ENCODE results near the gene MFSD2B. TPM values are rescaled to one million over a fixed set of nuclear protein-coding genes. Genes with fewer than 3 reads are reported as not detected.

MFSD2B gene
- polyA plus RNA-seq: under 1 TPM in 1 of 3 donors, not detected in 2; 0.42 TPM

DNA sequence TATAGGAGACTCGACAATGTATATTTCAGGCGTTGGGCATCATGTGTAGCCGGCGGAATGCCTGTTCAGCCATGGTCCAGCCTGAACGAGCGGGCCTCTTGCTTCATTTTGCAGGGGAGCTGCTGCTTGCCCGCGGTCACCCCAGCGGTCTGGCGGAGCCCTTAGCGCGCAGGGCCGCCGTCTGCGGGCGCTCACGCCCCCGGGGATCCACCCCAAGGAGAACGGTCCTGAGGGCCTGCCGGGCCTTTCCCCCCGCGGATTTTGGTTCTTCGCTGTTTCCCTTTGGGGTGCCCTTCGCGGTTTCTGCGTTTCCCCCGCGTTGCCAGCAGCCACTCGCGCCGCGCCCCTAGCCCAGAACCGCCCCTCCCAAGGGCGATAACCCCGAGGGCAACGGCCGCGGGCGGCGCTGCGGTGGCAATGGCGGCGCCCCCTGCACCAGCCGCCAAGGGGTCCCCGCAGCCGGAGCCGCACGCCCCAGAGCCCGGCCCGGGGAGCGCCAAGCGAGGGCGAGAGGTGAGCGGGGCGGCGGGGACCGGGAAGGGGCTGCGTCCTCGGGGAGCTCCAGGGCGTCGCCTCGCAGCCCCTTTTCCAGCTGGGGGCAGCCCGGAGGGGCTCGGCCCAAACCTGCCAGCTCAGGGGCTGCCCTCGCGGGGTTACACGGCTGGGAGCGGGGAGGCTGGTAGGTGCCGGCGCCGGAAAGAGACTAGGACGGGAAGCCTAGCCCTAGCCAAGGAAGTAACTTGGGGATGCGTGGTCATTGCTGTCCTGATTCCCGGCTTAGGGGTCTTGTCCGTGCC lies at the start of gene MFSD2B:
Gene MFSD2B, plus strand, starts transcription at position 406 of the 797 bp plus-strand sequence. Its CDS starts 12 bp downstream, at position 418.
- Mint-ChIP-seq H3K27me3 (ENCODE audit: low read depth in 3 of 3) (peaks cover 6 to 12% (median 12%) of the 10 kb centered on the region in 3 donors), H3K36me3 (peaks cover 0 to 4% (median 0%) of the 10 kb centered on the region in 3 donors), H3K4me1 (peaks cover 12 to 13% of the 10 kb centered on the region in 2 donors), H3K27ac (no peak within 1 kb of the TSS), H3K9me3 (no peaks in the 10 kb centered on the region), H3K4me3 (peak within 1 kb of the TSS; percentile 29 to 69 (median 55))
- DNase-seq: no peak

- no peaks in the 10 kb centered on the region for H3K9me3 Mint-ChIP-seq
- no peak overlapping the region for H3K4me3 Mint-ChIP-seq
- H3K4me1 Mint-ChIP-seq: no peaks in the 10 kb centered on the region
- DNase-seq: no peak
- no peaks in the 10 kb centered on the region for H3K27me3 Mint-ChIP-seq (ENCODE audit: low read depth in 3 of 3)
- H3K27ac Mint-ChIP-seq: no peak overlapping the region
- peaks cover 0 to under 1% (median 0%) of the 10 kb centered on the region in 3 donors for H3K36me3 Mint-ChIP-seq
Observed at GRCh38 chr2:23967846-23968245, 42.0 kb upstream of the MFSD2B start.

DNA sequence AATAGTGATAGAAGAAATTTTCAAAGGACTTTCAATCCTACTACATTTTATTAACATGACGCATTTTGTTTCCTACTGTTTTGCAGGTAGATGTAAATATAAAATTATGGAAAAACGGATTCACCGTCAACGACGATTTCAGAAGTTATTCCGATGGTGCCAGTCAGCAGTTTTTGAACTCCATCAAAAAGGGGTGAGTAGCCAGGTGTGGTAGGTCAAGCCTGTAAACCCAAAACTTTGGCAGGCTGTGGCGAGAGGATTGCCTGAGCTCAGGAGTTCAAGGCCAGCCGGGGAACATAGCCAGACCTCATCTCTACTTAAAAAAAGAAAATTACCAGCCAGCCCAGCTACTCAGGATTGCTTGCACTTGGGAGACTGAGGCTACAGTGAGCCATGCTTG lies 33.0 kb upstream of the MFSD2B start:
- no peak for DNase-seq
- no peaks in the 10 kb centered on the region for H3K9me3 Mint-ChIP-seq
- no peaks in the 10 kb centered on the region for H3K4me1 Mint-ChIP-seq
- no peak overlapping the region for H3K4me3 Mint-ChIP-seq
- peaks cover 4 to 16% (median 9%) of the 10 kb centered on the region in 3 donors for H3K36me3 Mint-ChIP-seq
- H3K27ac Mint-ChIP-seq: no peak overlapping the region
- no peaks in the 10 kb centered on the region for H3K27me3 Mint-ChIP-seq (ENCODE audit: low read depth in 3 of 3)

- Mint-ChIP-seq H3K36me3 (peaks cover 0 to 11% (median 8%) of the 10 kb centered on the region in 3 donors), H3K27ac (peak overlapping the region in 1 of 6 donors; percentile 37), H3K4me1 (no peaks in the 10 kb centered on the region), H3K9me3 (no peaks in the 10 kb centered on the region), H3K27me3 (ENCODE audit: low read depth in 3 of 3) (no peaks in the 10 kb centered on the region), H3K4me3 (no peak overlapping the region)
- peak in 1 of 3 donors; percentile 15 for DNase-seq
Observed at GRCh38 chr2:23988371-23988770, 21.5 kb upstream of the MFSD2B start.

DNA sequence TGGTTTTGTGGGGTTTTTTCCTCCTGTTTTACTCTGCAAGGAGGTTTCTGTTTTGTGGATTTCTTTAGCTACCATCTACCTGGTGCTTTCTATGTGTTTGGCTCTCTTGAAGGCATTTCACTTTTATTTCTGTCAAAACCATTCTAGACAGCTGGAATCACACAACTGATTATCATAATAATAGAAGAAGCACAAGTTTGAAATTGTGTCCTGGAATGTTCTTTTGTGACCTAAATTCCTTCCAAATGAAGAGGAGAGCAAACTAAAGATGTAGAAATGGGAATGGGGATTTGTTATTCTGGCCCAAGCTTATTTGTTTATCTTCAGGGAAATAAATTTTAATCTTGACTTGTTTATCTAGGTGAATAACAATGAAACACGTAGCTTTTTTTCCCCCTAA lies 17.0 kb upstream of the MFSD2B start:
- no peaks in the 10 kb centered on the region for H3K9me3 Mint-ChIP-seq
- no peak overlapping the region for H3K27ac Mint-ChIP-seq

GRCh38 chr2:23993736-23994269 lies 16.1 kb upstream of the MFSD2B start:
- no peak for DNase-seq
- no peaks in the 10 kb centered on the region for H3K4me1 Mint-ChIP-seq
- no peak overlapping the region for H3K4me3 Mint-ChIP-seq
- H3K27ac Mint-ChIP-seq: no peak overlapping the region
- no peaks in the 10 kb centered on the region for H3K9me3 Mint-ChIP-seq
- no peaks in the 10 kb centered on the region for H3K27me3 Mint-ChIP-seq (ENCODE audit: low read depth in 3 of 3)
- H3K36me3 Mint-ChIP-seq: peaks cover 2 to 10% (median 9%) of the 10 kb centered on the region in 3 donors

More for the DNA sequence above, 17.0 kb upstream of the MFSD2B start:
- no peak for DNase-seq
- Mint-ChIP-seq H3K36me3 (peaks cover 0 to 11% (median 4%) of the 10 kb centered on the region in 3 donors), H3K27me3 (ENCODE audit: low read depth in 3 of 3) (no peaks in the 10 kb centered on the region), H3K4me1 (no peaks in the 10 kb centered on the region), H3K4me3 (no peak overlapping the region)

DNA sequence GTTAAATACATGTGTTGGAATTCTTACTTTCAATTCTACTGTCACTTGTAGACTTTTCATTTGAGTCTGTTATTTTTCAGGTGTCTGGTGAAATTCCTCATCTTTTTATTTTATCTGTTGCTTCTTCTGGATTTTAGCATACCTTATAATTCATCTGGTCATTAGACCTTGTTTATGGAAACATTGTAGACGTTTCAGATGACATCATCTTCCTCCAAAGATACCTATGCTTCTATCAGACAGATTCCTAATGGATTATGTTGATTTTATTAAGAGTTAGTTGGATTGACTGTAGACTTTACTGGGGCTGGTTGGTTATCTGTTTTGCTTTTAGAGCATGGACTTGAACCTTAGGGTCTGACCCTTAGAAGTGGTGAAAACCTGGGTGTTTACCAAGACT lies 15.3 kb upstream of the MFSD2B start:
- DNase-seq: no peak
- no peak overlapping the region for H3K27ac Mint-ChIP-seq

GRCh38 chr2:24007693-24008092 lies 2.2 kb upstream of the MFSD2B start:
- H3K36me3 Mint-ChIP-seq: peaks cover 0 to under 1% (median 0%) of the 10 kb centered on the region in 3 donors
- no peak overlapping the region for H3K27ac Mint-ChIP-seq
- H3K4me3 Mint-ChIP-seq: no peak overlapping the region
- H3K4me1 Mint-ChIP-seq: peaks cover 12 to 13% of the 10 kb centered on the region in 2 donors
- H3K9me3 Mint-ChIP-seq: no peaks in the 10 kb centered on the region
- DNase-seq: no peak
- H3K27me3 Mint-ChIP-seq (ENCODE audit: low read depth in 3 of 3): peaks cover 6 to 12% (median 9%) of the 10 kb centered on the region in 3 donors

More for the DNA sequence above, 15.3 kb upstream of the MFSD2B start:
- Mint-ChIP-seq H3K36me3 (peaks cover 3 to 12% (median 11%) of the 10 kb centered on the region in 3 donors), H3K27me3 (ENCODE audit: low read depth in 3 of 3) (no peaks in the 10 kb centered on the region), H3K4me1 (no peaks in the 10 kb centered on the region), H3K9me3 (no peaks in the 10 kb centered on the region), H3K4me3 (no peak overlapping the region)

DNA sequence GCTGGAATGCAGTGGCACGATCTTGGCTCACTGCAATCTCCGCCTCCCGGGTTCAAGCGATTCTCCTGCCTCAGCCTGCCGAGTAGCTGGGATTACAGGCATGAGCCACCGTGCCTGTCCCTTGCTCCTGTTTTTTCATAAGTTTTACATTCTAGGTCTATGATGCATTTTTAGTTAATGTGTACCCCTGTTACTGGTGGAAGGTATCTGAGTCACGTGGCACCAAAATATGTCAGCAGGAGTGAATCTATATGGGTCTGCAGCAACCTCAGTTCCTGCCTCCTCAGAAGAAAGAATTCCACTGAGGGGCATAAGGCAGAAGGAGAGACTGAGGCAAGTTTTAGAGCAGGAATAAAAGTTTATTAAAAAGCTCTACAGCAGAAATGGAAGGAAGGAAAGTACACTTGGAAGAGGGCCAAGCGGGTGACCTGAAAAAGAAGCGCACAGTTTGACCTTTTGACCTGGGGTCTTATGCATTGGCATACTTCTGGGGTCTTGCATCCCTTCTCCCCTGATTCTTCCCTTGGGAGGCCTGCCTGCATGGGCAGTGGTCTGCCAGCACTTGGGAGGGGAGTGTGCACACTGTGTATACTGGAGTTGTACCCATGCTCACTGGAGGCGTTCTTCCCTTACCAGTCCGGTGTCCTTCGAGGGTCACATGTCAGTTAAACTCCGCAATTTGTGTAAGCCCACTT lies 1.1 kb upstream of the MFSD2B start:
- H3K9me3 Mint-ChIP-seq: no peaks in the 10 kb centered on the region
- no peak for DNase-seq
- H3K4me1 Mint-ChIP-seq: peaks cover 12 to 13% of the 10 kb centered on the region in 2 donors
- H3K27ac Mint-ChIP-seq: no peak overlapping the region
- H3K36me3 Mint-ChIP-seq: no peaks in the 10 kb centered on the region
- H3K4me3 Mint-ChIP-seq: peak overlapping the region in 4 of 5 donors; percentile 29 to 55 (median 51)
- peaks cover 6 to 12% (median 9%) of the 10 kb centered on the region in 3 donors for H3K27me3 Mint-ChIP-seq (ENCODE audit: low read depth in 3 of 3)

DNA sequence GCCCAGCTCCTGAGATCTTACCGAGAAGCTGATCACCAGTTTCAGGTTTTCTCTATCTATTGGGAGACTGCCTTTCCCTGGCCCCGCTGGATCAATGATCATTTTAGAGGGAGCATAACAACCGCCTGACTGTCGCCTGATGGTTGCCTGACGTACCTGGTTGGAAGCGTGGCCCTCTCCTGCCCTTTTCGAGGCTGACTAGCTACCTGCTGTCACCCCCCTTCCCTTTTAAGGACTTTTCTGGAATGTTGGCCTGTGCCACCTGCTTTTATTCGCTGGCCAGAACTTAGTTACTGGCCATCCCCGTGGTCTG lies 562 bp upstream of the MFSD2B start:
- H3K36me3 Mint-ChIP-seq: no peaks in the 10 kb centered on the region
- no peak overlapping the region for H3K27ac Mint-ChIP-seq
- H3K4me1 Mint-ChIP-seq: peaks cover 12 to 13% of the 10 kb centered on the region in 2 donors
- H3K27me3 Mint-ChIP-seq (ENCODE audit: low read depth in 3 of 3): peaks cover 6 to 12% (median 9%) of the 10 kb centered on the region in 3 donors
- no peaks in the 10 kb centered on the region for H3K9me3 Mint-ChIP-seq
- DNase-seq: no peak
- H3K4me3 Mint-ChIP-seq: peak overlapping the region in 4 of 5 donors; percentile 29 to 55 (median 51)

- Mint-ChIP-seq H3K27ac (no peak overlapping the region), H3K36me3 (peaks cover 0 to 4% (median 0%) of the 10 kb centered on the region in 3 donors), H3K4me3 (peak overlapping the region; percentile 8 to 69 (median 39)), H3K27me3 (ENCODE audit: low read depth in 3 of 3) (peaks cover 6 to 12% (median 12%) of the 10 kb centered on the region in 3 donors), H3K4me1 (peaks cover 12 to 13% of the 10 kb centered on the region in 2 donors), H3K9me3 (no peaks in the 10 kb centered on the region)
- DNase-seq: no peak
Observed at GRCh38 chr2:24010477-24011249, 778 bp downstream of the MFSD2B start.

DNA sequence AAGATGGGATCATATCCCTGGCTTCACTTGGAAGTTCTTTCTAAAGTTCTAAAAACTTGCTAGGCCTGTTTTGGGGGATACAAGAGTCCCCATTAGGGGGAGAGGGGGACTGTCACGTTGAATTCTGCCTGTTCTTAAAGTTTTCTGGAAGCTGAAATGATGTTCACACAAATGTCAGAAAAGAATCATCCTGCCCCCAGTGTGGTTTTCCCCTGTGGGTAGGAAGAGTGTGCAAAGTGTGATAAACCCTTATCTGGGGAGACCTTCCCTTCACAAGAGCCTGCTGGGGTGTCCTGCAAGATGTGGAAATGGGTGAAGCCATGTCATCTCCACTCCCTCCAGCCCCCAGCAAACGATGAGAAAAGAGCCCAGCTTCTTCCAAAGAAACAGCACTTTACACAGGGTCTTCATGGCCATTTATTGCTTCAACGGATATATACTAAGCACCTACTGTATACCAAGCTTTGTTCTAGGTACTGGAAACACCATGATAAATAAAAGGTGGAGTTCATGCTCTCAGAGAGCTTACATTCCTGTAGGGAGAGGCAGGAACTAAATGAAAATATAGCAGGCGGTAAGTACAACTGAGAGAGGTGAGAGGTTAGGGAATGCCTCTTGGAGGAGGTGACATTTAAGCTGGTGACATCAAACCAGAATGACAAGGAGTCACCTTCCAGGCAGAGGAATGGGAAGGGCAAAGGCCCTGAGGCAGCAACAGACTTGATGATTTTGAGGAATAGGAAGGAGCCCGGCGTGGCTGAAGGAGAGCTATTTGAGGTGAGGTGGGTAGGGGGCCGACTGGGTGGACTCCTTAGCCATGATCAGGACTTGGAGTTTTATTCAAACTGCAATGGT lies 1.6 kb downstream of the MFSD2B start:
- Mint-ChIP-seq H3K9me3 (no peaks in the 10 kb centered on the region), H3K27me3 (ENCODE audit: low read depth in 3 of 3) (peaks cover 6 to 12% (median 12%) of the 10 kb centered on the region in 3 donors), H3K4me1 (peaks cover 12 to 13% of the 10 kb centered on the region in 2 donors), H3K4me3 (peak overlapping the region; percentile 7 to 69 (median 51)), H3K36me3 (peaks cover 0 to 4% (median 0%) of the 10 kb centered on the region in 3 donors), H3K27ac (no peak overlapping the region)
- no peak for DNase-seq
